GM15510 (cell line): ENCODE results near the gene DERL2.

ENCODE experiments used
- POLR2A ChIP-seq: IDR thresholded peaks from 3 replicates; pipeline ENCODE4 v1.6.1; 2011; ENCODE audit warnings: borderline replicate concordance; ENCODE audit not compliant: insufficient read length; ENCODE audit errors: extremely low read depth

The DERL2 gene

GRCh38 chr17:5511401-5512225 lies 25.6 kb upstream of the DERL2 start:
- TF ChIP-seq POLR2A: no peak

GRCh38 chr17:5510771-5511170 lies 24.8 kb upstream of the DERL2 start:
- TF ChIP-seq POLR2A: no peak

- no peak for TF ChIP-seq POLR2A
Observed at GRCh38 chr17:5509482-5509881, 23.5 kb upstream of the DERL2 start.

- TF ChIP-seq POLR2A: no peak
Observed at GRCh38 chr17:5508810-5509209, 22.8 kb upstream of the DERL2 start.

GRCh38 chr17:5506307-5506706 lies 20.3 kb upstream of the DERL2 start:
- TF ChIP-seq POLR2A: no peak

DNA sequence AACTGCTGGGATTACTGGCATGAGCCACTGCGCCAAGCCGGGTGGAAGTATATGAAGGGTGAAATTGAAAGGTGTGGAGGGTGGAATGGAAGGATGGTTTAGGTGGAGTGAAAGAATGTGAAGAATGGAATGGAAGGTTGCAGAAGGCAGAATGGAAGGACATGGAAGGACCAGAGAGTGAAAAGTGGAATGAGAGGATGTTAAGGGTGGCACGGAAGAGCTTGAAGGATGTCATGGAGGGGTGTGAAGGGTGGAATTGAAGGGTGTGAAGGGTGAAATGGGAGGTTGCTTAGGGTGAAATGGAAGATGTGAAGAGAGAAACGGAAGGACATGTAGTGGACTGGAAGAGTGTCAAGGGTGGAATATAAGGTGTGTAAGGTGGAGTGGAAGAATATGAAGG lies 16.6 kb upstream of the DERL2 start:
- no peak for TF ChIP-seq POLR2A

GRCh38 chr17:5501685-5502084 lies 15.7 kb upstream of the DERL2 start:
- no peak for TF ChIP-seq POLR2A

GRCh38 chr17:5500589-5501391 lies 14.8 kb upstream of the DERL2 start:
- TF ChIP-seq POLR2A: no peak

DNA sequence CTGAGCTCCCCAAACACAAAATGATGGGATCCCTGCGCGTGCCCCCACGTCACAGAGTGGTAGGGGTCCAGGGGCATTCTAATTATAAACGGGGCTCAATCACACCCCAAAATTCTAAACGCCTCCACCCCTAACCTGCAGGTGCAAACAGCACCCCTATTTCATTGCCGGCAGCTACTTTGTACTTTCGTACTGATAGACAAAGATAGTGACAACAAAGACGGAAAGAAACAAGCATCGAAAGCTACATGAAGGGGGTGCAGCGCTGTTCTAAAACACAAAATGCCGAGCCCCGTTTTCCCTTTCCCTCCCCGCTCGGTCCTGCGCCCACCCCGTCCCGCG lies 14.2 kb upstream of the DERL2 start:
- no peak for TF ChIP-seq POLR2A

DNA sequence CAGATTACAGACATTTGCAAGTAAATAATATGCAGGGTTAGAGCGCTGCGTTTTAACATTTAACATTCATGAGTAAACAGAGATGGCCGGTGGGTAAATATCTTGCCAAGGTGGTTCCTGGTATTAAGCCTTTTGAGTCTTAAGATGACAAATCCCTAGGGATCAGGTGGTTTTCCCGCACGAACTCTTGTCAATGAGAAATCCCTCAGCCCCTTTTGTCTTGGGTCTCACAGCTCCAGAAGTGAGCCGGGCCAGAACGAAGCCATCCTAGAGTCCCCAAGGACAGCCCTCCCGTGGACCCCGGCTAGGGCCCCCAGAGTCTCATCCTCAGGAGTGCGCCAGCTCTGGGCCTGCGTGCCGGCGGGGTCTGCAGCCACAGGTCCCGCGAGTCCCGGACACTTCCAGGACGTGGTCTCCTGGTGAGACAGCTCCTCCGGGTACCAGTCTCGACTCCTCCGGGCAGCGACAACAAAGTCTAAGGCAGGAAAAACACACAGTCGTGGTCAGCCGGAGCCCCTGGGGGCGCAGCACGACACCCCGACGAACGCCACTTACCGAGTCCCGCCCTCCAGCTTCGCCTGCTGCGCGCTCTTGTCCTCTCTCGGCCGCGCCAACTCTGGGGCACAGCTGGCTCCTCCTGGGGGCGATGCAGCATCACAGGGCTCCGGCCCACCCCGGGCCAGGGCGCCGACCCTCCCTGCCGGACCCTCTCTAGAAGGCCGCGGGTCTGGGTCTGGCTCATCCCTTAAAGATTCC lies 13.7 kb upstream of the DERL2 start:
- no peak for TF ChIP-seq POLR2A

GRCh38 chr17:5492970-5493369 lies 7.0 kb upstream of the DERL2 start:
- TF ChIP-seq POLR2A: no peak

GRCh38 chr17:5488752-5489151 lies 2.8 kb upstream of the DERL2 start:
- no peak for TF ChIP-seq POLR2A

GRCh38 chr17:5486206-5487124 lies 487 bp upstream of the DERL2 start, which contains the start of gene MIS12:
MIS12 (plus strand) TSS chr17:5486566; CDS start chr17:5488863, 2,297 bp downstream.
- peak; percentile 90 for TF ChIP-seq POLR2A

DNA sequence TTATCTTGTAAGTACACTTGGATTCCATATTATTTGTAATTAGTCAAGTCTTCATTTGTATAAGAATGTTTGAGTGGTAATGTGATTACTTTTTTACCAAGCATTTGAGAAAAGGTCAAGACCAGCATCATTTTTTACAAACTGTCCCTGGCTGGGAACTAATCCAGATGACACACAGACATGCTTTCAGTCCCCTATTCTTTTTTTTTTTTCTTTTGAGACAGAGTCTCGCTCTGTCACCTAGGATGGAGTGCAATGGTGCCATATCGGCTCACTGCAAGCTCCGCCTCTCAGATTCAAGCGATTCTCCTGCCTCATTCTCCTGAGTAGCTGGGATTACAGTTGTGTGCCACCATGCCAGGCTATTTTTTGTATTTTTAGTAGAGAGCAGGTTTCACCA lies 4.5 kb downstream of the DERL2 start:
- no peak for TF ChIP-seq POLR2A
